A549 (cell line): ENCODE results near the gene GGA1. TPM values are rescaled to one million over a fixed set of nuclear protein-coding genes. Genes with fewer than 3 reads are reported as not detected.

ENCODE experiments used
- ATAC-seq, 2 experiments: fragments of 200-7000 bp in 1 of 2; fragments of >200 bp in 1 of 2; cut with Nextera tagmentation in 1 of 2; cut with Tn5 transposase in 1 of 2; 3 replicates each; pipeline versions ENCODE4 v1.8.0 to v1.9.1; 2018 to 2020; ENCODE audit warnings: mild to moderate bottlenecking in 1 of 2, moderate library complexity in 1 of 2
- CTCF ChIA-PET: fragments of 300-600 bp; sonication (Branson Sonifier 250); formaldehyde crosslinking; extraction: SDS; loops from one replicate; lab custom pipeline; 2021; ENCODE audit warnings: antibody characterized with exemption, inconsistent platforms; lab: Yijun Ruan, JAX
- POLR2A ChIA-PET: fragments of 350-600 bp; formaldehyde crosslinking; extraction: SDS; loops from one replicate; lab custom pipeline; 2021; ENCODE audit warnings: antibody characterized with exemption, inconsistent platforms; lab: Yijun Ruan, JAX
- DNase-seq, 2 experiments: peaks; one replicate each; pipeline versions ENCODE4 v3.0.0 to v3.0.0-alpha.2; 2011 to 2016; ENCODE audit warnings: low read depth in 1 of 2, low spot score in 1 of 2
- FAIRE-seq: peaks from 2 replicates; lab custom pipeline; 2011; peaks lifted over from hg19 to GRCh38; lab: Jason Lieb, UNC
- H3K27ac ChIP-seq, 2 experiments: fragments of >200 bp; sonication (Bioruptor Twin); formaldehyde crosslinking; 3 replicates each; pipeline ENCODE4 v1.5.1; 2016 to 2017
- H3K4me1 ChIP-seq: fragments of >200 bp; sonication (Bioruptor Twin); formaldehyde crosslinking; 3 replicates; pipeline ENCODE4 v1.6.1; 2016
- H3K4me2 ChIP-seq: fragments of >200 bp; sonication (Bioruptor Twin); formaldehyde crosslinking; 3 replicates; pipeline ENCODE4 v1.6.1; 2016
- H3K4me3 ChIP-seq: fragments of >200 bp; sonication (Bioruptor Twin); formaldehyde crosslinking; 3 replicates; pipeline ENCODE4 v1.5.1; 2016
- H3K9me3 ChIP-seq: fragments of >200 bp; sonication (Bioruptor Twin); formaldehyde crosslinking; 3 replicates; pipeline ENCODE4 v1.6.1; 2016
- BHLHE40 ChIP-seq: IDR thresholded peaks from 2 replicates; pipeline ENCODE4 v1.6.1; 2012; ENCODE audit warnings: low read depth, low read length, inconsistent platforms
- CHD4 ChIP-seq: fragments of 200-600 bp; sonication (generic); IDR thresholded peaks from 2 replicates; pipeline ENCODE4 v1.6.1; 2016; ENCODE audit warnings: antibody characterized with exemption, mild to moderate bottlenecking, borderline replicate concordance
- CTCF ChIP-seq: fragments of >200 bp; sonication (Bioruptor Twin); formaldehyde crosslinking; IDR thresholded peaks from 3 replicates; pipeline ENCODE4 v1.5.1; 2016
- EHMT2 ChIP-seq: fragments of 200-600 bp; sonication (generic); IDR thresholded peaks from 2 replicates; pipeline ENCODE4 v1.6.1; 2016; ENCODE audit warnings: antibody characterized with exemption, low read depth, mild to moderate bottlenecking, moderate library complexity
- EP300 ChIP-seq, 2 experiments: fragments of >200 bp; sonication (Bioruptor Twin); formaldehyde crosslinking; IDR thresholded peaks; 2 replicates in 1 of 2; 3 replicates in 1 of 2; pipeline ENCODE4 v1.6.1; 2016 to 2017
- FOSB ChIP-seq: fragments of 250-450 bp; sonication (Bioruptor Pico); IDR thresholded peaks from 2 replicates; pipeline ENCODE4 v1.5.0; 2020; ENCODE audit warnings: mild to moderate bottlenecking, moderate library complexity
- GATA3 ChIP-seq: IDR thresholded peaks from 2 replicates; pipeline ENCODE4 v1.6.1; 2012; ENCODE audit warnings: borderline replicate concordance
- HEYL ChIP-seq: fragments of 250-450 bp; sonication (Bioruptor Pico); IDR thresholded peaks from 2 replicates; pipeline ENCODE4 v1.8.0; 2021; ENCODE audit warnings: mild to moderate bottlenecking, moderate library complexity
- HMGXB4 ChIP-seq: fragments of 250-450 bp; sonication (Bioruptor Pico); IDR thresholded peaks from 2 replicates; pipeline ENCODE4 v1.5.0; 2021; ENCODE audit warnings: mild to moderate bottlenecking, moderate library complexity, borderline replicate concordance
- JUN ChIP-seq, 2 experiments: fragments of >200 bp; sonication (Bioruptor Twin); formaldehyde crosslinking; IDR thresholded peaks; 2 replicates in 1 of 2; 3 replicates in 1 of 2; pipeline ENCODE4 v1.6.1; 2016 to 2017
- JUNB ChIP-seq: fragments of >200 bp; sonication (Bioruptor Twin); formaldehyde crosslinking; IDR thresholded peaks from 2 replicates; pipeline ENCODE4 v1.6.1; 2016
- KDM1A ChIP-seq: fragments of 200-600 bp; sonication (generic); IDR thresholded peaks from 2 replicates; pipeline ENCODE4 v1.6.1; 2016; ENCODE audit warnings: low read depth, mild to moderate bottlenecking
- KDM5A ChIP-seq: fragments of 200-600 bp; sonication (generic); IDR thresholded peaks from 2 replicates; pipeline ENCODE4 v1.6.1; 2016; ENCODE audit warnings: antibody characterized with exemption, mild to moderate bottlenecking
- MYC ChIP-seq: IDR thresholded peaks from 2 replicates; pipeline ENCODE4 v1.6.1; 2012; ENCODE audit warnings: mild to moderate bottlenecking, inconsistent platforms, low read length, improper control_type of control experiment, borderline replicate concordance
- NPAS2 ChIP-seq: fragments of 250-450 bp; sonication (Bioruptor Pico); IDR thresholded peaks from 2 replicates; pipeline ENCODE4 v1.8.0; 2022; ENCODE audit warnings: mild to moderate bottlenecking, moderate library complexity, borderline replicate concordance
- PBX3 ChIP-seq: IDR thresholded peaks from 2 replicates; pipeline ENCODE4 v1.6.1; 2012
- PHF8 ChIP-seq: fragments of 200-600 bp; sonication (generic); IDR thresholded peaks from 2 replicates; pipeline ENCODE4 v1.6.1; 2016; ENCODE audit warnings: low read depth, mild to moderate bottlenecking, antibody characterized with exemption, moderate library complexity, borderline replicate concordance
- POLR2A ChIP-seq: IDR thresholded peaks from 2 replicates; pipeline ENCODE4 v1.6.1; 2012; ENCODE audit warnings: mild to moderate bottlenecking, low read length
- RAD21 ChIP-seq, 2 experiments: fragments of >200 bp in 1 of 2; sonication (Bioruptor Twin) in 1 of 2; formaldehyde crosslinking in 1 of 2; IDR thresholded peaks in 1 of 2; conservative IDR thresholded peaks in 1 of 2; 2 replicates in 1 of 2; 3 replicates in 1 of 2; pipeline ENCODE4 v1.6.1; 2012 to 2018; ENCODE audit warnings: inconsistent platforms in 1 of 2
- RCOR1 ChIP-seq: fragments of 150-350 bp; IDR thresholded peaks from 2 replicates; pipeline ENCODE4 v1.6.1; 2014; ENCODE audit warnings: antibody characterized with exemption, low read length, low read depth
- REST ChIP-seq: fragments of 200-600 bp; sonication (generic); IDR thresholded peaks from 2 replicates; pipeline ENCODE4 v1.6.1; 2016; ENCODE audit warnings: antibody characterized with exemption, mild to moderate bottlenecking, moderate library complexity
- RFX5 ChIP-seq: fragments of 450-650 bp; IDR thresholded peaks from 2 replicates; pipeline ENCODE4 v1.7.1; 2014; ENCODE audit warnings: antibody characterized with exemption, mild to moderate bottlenecking, moderate library complexity
- RNF2 ChIP-seq: fragments of 200-600 bp; sonication (generic); IDR thresholded peaks from 2 replicates; pipeline ENCODE4 v1.6.1; 2016; ENCODE audit warnings: low read depth, mild to moderate bottlenecking, antibody characterized with exemption, moderate library complexity, borderline replicate concordance
- ZFP36 ChIP-seq: fragments of 450-650 bp; IDR thresholded peaks from 2 replicates; pipeline ENCODE4 v1.6.1; 2014; ENCODE audit warnings: borderline replicate concordance; ENCODE audit not compliant: partially characterized antibody
- WGBS: methylation state at CpG from one replicate; pipeline ENCODE4 v1.1.6; 2017; ENCODE audit errors: missing lambda C conversion rate; 5-methylcytosine and 5-hydroxymethylcytosine counted together
- polyA plus RNA-seq, 4 experiments: library from polyadenylated mRNA; depleted of rRNA in 3 of 4; stranded (reverse); fragments of >200 nt; fragmentation: RNase III in 1 of 4; extraction: RNeasy Plus Mini Kit Qiagen cat#74134 plus additional on column Dnase treatment in 1 of 4; gene quantifications; 2 replicates in 3 of 4; 3 replicates in 1 of 4; pipeline ENCODE4 v1.2.3, GENCODE V29; 2011 to 2017

The GGA1 gene
- polyA plus RNA-seq, 2 of the 4 experiments (the other 2 are of a cell fraction): 22.0 to 26.1 TPM

- ATAC-seq (no peak), FAIRE-seq (no peak), DNase-seq (no peak)
- no peak overlapping the region; a peak in 1 of 6 replicates for H3K27ac ChIP-seq
- no peak overlapping the region for H3K4me3 ChIP-seq
- POLR2A ChIA-PET: no interaction called here
- 95% methylated on average over 12 of the region's 15 CpGs for WGBS
- H3K4me1 ChIP-seq: peaks cover 55% of the 10 kb centered on the region
- no peak overlapping the region for H3K4me2 ChIP-seq
- H3K9me3 ChIP-seq: no peaks in the 10 kb centered on the region
- CTCF ChIA-PET: interaction anchor here (0.7 to 18.5 kb wide), 23 partner anchors 11 to 309 kb away, joined by 3 to 771 read pairs (median 8); partner anchors contain the start of genes CARD10 and LGALS2
- TF ChIP-seq CTCF (no peak), HEYL (no peak), RAD21 (conservative IDR thresholded peaks at IDR 0.05 in 1 of 2, IDR thresholded peaks at IDR 0.05 in 1 of 2) (no peak), POLR2A (no peak), KDM5A (no peak), NPAS2 (CRISPR knock-in tag) (no peak), FOSB (CRISPR knock-in tag) (no peak), EHMT2 (no peak), BHLHE40 (no peak), JUNB (no peak), RCOR1 (no peak), JUN (IDR thresholded peaks at IDR 0.05) (no peak), RNF2 (no peak), EP300 (IDR thresholded peaks at IDR 0.05) (no peak), KDM1A (no peak), ZFP36 (no peak), MYC (no peak), RFX5 (no peak), HMGXB4 (CRISPR knock-in tag) (no peak)
Observed at GRCh38 chr22:37568012-37568411, 40.6 kb upstream of the GGA1 start.

GRCh38 chr22:37568448-37569008 is 40.1 kb upstream of the GGA1 start:
- Histone ChIP-seq H3K4me1 (peaks cover 49% of the 10 kb centered on the region), H3K4me3 (no peak overlapping the region), H3K27ac (peak overlapping the region in 1 of 2 experiments; percentile 79; a peak in 3 of 6 replicates), H3K9me3 (no peaks in the 10 kb centered on the region), H3K4me2 (peak overlapping the region; percentile 64)
- FAIRE-seq (no peak), DNase-seq (no peak), ATAC-seq (no peak)
- POLR2A ChIA-PET: no interaction called here
- no peak for TF ChIP-seq REST
- TF ChIP-seq FOSB (CRISPR knock-in tag): no peak
- no peak for TF ChIP-seq CHD4
- TF ChIP-seq PHF8: no peak
- no peak for TF ChIP-seq KDM1A
- no peak for TF ChIP-seq GATA3
- 0 out of 2 replicates have a peak, but pooled peaks have one; percentile 6 for TF ChIP-seq PBX3
- 92% methylated on average over 8 of the region's 14 CpGs for WGBS
- CTCF ChIA-PET: interaction anchor here (1.1 to 18.5 kb wide), 14 partner anchors 10 to 310 kb away, joined by 3 to 771 read pairs (median 8); partner anchors contain the start of gene LGALS2
